Stimulated activated CD4-positive, alpha-beta T cell treated with anti-CD3 and anti-CD28 coated beads, Interleukin-2, amount 100 ng/mL, for 4 hours (primary cell): ENCODE data around the gene UEVLD.

Experiments used
- DNase-seq: peaks from one replicate; pipeline ENCODE4 v3.0.0-alpha.2; 2020; ENCODE audit warnings: low read depth

The UEVLD gene

DNA sequence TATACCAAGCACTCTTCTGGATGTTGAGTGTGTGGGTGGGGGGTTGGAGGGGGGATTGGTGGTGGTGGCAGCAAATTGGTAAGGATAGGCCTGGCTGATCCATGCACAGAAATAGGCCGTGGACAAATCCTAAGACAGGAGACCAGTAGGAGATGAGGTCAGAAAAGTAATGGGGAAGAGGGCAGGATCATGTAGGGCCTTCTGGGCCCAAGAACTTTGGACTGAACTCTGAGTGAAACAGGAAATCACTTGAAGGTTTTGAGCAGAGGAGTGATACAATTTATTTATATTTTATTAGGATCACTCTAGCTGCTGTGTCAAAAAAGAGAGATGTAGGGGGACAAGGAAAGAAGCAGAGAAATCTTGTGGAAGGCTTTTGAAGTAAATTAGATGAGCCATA is 90.5 kb downstream of the UEVLD start:
- no peak for DNase-seq

DNA sequence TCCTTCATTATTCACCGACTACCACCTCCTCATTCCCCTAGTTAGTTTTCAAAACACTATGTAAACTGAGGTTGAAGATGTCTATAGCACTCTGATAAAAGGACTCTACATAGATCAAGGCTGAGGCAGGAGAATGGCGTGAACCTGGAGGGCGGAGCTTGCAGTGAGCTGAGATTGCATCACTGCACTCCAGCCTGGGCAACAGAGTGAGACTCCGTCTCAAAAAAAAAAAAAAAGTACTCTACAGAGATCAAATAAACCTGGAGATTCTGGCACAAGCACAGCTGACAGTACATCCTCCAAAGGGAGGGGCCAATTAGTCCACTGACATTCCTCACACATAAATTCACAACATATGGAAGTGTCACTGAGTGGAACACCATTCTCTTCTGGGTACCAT is 92.8 kb downstream of the UEVLD start:
- DNase-seq, result no peak

DNA sequence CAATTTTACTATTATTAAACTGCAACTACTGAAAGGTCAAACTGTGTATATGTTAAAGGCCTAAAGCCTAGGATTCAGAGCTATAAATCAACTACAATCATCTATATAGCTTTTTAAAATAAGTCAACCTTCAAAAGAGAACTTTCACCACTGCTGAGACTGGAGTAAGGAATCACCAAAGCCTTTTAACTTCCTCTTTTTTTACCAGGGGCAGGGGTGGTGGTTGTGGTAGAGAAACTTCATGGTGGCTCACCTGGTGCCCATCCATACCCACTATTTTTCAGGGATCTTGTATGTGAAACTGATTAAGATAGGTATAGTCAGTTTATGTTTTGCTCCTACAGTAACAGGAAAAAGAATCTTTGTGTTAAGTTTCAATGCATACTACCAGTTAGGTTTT is 93.3 kb downstream of the UEVLD start:
- DNase-seq, result no peak

DNA sequence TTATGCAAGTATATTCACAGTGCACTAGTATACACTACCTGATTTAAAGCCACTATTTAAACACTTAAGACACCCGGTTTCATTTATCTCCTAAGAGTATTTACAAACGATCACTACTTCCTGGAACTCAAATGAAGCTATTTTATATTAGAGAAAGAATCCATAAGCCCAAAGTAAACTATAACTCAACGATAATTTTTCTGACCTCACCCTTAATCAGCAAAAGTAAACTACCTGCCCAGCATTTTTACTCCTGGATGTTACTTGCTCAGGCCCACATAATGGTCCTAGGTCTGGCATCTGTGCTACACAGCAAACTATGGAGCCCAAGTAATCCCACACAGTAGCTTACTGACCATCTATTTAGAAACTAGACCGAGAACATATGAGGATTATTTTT is 95.2 kb downstream of the UEVLD start:
- no peak for DNase-seq

DNA sequence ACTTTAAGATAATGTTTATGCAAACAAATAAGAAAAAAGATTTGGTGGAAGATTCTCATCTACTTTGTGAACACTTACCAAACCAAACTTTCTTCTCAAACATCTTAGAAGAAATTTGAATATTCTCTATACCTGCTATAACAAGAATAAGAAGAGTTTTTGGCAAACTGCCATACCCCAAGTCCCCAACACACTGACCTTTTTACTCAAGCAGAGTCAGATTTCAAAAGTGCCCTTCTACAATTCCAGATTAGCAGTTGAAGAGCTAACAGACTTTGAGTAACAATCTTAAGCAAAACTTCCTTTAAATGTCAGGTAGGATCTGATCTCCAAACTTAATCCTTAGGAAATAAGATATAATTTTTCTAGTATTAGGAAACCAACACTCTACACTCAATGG is 95.6 kb downstream of the UEVLD start:
- no peak for DNase-seq

DNA sequence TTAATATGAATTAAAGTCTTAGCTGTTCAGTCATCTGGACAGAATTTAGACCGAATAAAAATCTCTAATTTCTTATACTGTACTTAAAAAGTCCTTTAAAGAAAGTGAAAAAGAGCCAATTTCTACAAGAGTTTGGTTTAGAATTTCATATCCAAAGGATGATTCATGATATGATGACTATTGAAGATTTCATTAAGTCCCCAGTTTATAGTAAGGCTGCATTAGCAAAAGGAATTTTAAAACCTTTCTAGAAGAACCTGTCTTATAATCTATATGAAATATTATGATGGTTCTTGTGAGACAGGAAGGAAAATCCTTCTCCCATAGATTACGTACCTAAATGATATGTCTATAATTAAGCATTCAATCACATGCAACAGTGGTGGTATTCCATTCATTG is 96.6 kb downstream of the UEVLD start:
- DNase-seq, result no peak

DNA sequence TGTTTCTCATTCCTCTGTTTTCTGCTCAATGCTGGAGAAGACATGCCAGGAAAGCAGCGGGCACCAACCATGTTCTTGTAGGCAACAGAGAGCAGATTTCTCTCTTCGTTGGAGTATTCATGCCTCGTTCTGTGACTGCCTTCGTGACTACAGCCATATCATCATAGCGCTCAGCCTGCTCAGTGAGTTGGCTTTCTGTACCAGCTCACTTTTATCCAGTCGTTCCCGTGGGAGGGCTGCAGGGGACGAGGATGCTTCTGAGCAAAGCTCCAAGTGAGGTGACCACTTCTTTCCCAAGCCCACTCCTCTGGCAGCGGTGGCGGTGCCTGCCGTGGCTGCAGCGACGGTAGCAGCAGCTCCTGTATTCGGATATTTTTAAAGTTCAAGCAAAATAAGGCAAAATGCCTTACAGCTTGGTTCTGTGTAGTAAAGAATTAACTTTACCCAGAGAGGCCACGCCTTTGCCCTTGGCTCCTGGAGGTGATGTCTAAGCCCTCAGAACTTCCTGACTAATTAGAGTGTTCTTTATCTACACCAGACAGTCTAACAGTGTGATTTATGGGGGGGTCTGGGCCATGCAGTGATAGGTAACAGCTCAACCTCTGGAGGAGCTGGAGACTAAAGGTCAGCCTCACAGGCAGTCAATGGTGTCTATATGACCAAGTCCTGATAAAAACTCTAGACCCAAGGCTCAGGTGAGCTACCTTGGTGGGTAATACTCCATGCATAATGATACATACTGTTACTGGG is 97.6 kb downstream of the UEVLD start:
- no peak for DNase-seq

DNA sequence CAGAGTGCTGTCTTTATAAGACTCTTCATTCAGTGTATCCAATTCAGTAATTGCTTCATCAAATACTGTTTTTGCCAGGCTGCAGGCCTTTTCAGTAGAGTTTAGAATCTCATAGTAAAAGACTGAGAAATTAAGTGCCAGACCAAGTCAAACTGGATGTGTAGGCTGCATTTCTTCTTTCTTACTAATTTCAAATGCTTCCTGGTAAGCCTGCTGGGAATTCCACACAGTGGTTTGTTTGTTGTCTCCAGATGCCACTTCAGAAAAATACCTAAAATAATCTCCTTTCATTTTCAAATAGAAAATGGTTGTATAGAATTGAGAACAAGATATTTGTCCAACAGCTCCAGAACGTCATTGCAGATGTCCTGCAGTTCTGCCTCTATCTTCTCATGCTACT is 98.2 kb downstream of the UEVLD start:
- no peak for DNase-seq

DNA sequence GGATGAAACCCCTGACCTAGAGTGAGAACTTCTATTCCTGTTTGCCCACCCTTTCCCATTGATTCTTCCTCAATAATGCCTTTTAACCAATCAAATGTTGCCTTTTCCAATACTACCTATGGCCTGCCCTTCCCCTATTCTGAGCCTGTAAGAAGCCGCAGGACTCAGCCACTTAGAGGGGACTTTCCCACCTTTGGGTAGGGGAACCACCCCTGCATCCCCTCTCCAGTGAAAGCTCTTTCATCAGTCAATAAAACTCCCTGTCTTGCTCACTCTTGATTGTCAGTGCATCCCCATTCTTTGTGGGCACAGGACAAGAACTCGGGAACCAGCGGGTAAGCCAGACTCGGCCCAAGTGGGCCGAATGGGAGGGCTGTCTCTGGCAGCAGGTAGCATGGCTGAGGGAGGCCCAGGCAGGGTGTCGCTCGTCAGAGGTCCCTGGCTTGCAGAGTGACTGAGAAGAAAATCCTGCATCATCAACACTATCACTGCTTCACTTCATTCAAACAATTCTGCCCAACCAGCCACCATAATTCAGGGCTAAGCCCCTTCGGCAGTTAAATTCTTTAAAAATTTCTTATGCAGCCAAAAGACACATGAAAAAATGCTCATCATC is 102.5 kb downstream of the UEVLD start:
- no peak for DNase-seq
